ENCODE data around the gene OSR1.

OSR1 gene

DNA sequence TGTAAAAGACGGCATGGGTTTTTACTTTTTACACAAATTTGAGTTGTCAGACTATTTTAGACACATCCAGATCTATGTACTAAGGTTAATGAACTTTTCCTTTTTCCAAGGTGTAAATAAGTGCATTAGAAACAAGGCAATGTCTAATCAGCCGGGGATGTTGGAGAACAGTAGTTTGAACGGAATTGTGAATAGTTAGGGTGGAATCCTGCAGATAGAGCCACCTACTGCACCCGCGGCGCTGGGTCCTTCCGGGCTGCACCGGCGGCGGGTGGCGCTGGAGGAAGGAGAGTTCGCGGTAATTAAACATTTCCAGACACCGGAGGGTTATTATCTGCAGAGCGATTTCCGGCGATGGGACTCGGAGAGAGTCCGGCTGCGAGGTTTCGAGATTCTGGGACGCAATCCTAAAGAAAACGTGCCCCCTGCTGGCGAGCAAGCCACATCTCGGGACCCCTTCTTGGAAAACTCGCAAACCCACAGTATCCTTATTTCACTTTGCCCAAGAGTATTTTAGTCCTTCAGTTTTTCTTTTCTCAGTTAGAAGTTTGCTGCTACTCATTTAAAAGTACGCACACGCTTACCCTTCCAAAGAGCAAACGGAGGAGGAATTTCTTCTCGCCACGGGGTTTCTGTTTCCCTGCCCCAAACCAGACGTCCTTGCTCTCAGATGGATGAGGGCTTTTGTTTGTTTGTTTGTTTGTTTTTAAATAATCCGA, 4.5 kb upstream of the OSR1 start:
- TF ChIP-seq ZFX (IDR thresholded peaks at IDR 0.05): no peak
- TF ChIP-seq CTCF (conservative IDR thresholded peaks at IDR 0.05): peak; percentile 84
- no peak overlapping the region for H3K27ac ChIP-seq

DNA sequence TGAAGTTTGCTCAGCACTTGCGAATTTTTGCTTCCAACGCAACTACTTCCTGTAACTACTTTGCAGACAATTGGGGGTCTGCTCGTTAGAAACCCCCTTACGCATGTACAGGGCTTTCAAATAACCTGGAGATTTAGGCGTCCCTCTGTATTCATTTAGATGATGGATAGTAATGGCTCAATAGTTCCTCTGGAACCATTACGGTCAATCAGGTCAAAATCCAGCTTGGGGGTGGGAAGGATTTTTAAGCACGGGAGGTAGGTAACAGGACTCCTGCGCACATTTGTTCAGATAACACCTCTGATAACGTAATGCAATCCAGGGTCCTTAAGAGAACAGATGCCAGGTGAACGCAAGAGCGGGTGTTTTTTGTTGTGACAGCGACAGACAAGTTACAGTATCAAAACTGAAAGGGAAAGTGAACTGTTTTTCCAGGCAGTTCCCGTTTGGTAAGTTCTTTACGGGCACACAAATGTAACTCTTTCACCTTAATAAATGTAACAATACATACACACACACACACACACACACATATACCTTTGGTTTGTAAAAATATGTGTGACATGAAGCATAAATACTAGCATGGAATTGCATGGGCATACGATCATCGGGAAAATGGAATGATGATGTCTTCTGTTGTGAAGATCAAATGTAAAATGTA, 3.8 kb upstream of the OSR1 start:
- TF ChIP-seq CTCF (conservative IDR thresholded peaks at IDR 0.05): no peak
- TF ChIP-seq ZFX (IDR thresholded peaks at IDR 0.05): no peak
- H3K27ac ChIP-seq: no peak overlapping the region

DNA sequence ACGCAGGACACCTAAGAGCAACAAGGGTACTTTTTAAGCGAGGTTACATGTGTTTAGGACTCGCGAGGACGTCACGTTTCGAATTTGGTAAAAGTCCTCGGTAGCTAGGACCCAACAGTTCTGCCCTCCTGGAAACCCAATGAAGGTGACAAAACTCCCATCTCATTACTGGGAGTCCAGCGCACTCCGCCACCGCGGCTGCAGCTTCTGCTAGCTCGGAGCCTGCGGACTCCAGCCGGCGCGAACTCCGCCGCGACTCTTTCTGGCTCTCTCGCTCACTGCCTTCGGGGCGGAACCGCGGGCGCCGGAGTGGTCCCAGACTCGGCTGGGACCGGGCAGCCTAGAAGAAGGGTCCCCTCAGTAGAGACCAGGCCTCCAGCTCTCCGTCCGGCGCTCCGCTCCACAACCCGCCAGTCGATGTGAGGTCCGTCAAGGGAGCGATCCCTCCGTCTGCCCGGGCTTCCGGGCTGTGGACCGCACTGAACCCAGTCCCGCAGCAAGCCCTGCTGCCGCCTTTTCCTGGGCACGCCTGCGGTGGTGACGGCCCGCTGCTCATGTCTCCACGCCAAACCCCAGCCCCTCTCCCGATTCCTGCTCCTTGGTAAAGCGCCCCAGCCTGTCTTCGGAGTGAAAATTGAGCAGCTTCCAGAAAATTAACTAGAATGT, 3.0 kb upstream of the OSR1 start:
- no peak for TF ChIP-seq CTCF (conservative IDR thresholded peaks at IDR 0.05)
- no peak for TF ChIP-seq ZFX (IDR thresholded peaks at IDR 0.05)
- no peak overlapping the region for H3K27ac ChIP-seq

- no peak overlapping the region for H3K27ac ChIP-seq
- TF ChIP-seq CTCF (conservative IDR thresholded peaks at IDR 0.05) (no peak), ZFX (IDR thresholded peaks at IDR 0.05) (no peak)
These were observed 2.5 kb upstream of the OSR1 start for GRCh38 chr2:19360966-19361321.

- TF ChIP-seq CTCF (conservative IDR thresholded peaks at IDR 0.05) (no peak), ZFX (IDR thresholded peaks at IDR 0.05) (no peak)
- no peak overlapping the region for H3K27ac ChIP-seq
These were observed 2.0 kb upstream of the OSR1 start for GRCh38 chr2:19360266-19360965.

DNA sequence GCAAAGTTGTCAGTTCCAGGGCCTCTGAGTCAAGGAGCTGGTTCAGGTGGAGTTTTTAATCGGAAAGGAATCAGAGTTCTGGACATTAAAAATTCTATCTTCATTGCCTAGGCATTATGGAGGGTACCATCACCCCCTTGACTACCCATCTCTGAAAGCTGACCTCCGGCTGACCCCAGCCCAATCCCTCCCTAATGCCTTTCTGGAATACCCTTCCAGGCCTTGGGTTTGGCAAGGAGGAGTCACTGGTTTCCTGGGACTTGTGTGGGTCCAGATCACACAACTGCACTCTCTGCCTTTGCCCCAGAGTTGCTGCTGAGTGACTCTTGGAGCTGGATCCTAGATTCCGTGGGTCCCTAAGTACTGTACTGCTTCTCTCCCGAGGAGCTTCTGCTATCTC, 1.0 kb upstream of the OSR1 start:
- TF ChIP-seq CTCF (conservative IDR thresholded peaks at IDR 0.05) (no peak), ZFX (IDR thresholded peaks at IDR 0.05) (no peak)
- H3K27ac ChIP-seq: no peak overlapping the region

DNA sequence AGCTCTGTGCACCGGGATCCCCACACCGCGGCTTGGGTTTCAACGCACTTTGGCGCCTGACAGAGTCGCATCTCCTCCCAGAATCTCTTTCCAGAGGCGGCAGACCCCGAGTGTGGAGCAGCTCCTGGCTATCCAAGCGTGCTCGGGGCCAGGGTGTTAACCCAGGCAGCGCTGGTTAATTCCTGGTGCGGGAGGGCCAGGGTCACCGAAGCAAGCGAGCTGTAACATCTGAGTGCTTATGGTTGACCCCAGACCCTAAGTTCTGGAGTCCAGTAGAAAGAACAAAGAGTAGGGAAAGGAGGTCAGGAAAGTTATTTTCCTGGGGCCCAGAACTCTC, 566 bp upstream of the OSR1 start:
- no peak overlapping the region for H3K27ac ChIP-seq
- TF ChIP-seq CTCF (conservative IDR thresholded peaks at IDR 0.05) (no peak), ZFX (IDR thresholded peaks at IDR 0.05) (no peak)

All from C4-2B (cell line).